WTC11 (cell line): Measurements from ENCODE around the gene GABPB2. TPM values are rescaled to one million over a fixed set of nuclear protein-coding genes. Genes with fewer than 3 reads are reported as not detected.
A peak's percentile ranks its signal among the peaks of the same experiment; 100 is the strongest.

Experiments used
- ATAC-seq: fragments of 200-7000 bp; cut with Tn5 transposase; 2 replicates; pipeline ENCODE4 v1.10.0; 2021; ENCODE audit warnings: mild to moderate bottlenecking, moderate library complexity
- CTCF ChIA-PET: fragments of 300-600 bp; sonication (Branson Sonifier 250); formaldehyde crosslinking; loops from one replicate; lab custom pipeline; 2021; ENCODE audit warnings: antibody characterized with exemption; lab: Charles Lee
- POLR2A ChIA-PET: fragments of 350-600 bp; sonication (Branson Sonifier 250); formaldehyde crosslinking; loops from one replicate; lab custom pipeline; 2021; ENCODE audit warnings: antibody characterized with exemption; lab: Charles Lee
- DNase-seq: peaks from one replicate; pipeline ENCODE4 v3.0.0; 2021; ENCODE audit warnings: low spot score
- H3K27ac Mint-ChIP-seq: 2 replicates; pipeline ENCODE4 v1.8.0; 2021; ENCODE audit warnings: mixed read lengths
- H3K27me3 Mint-ChIP-seq: 2 replicates; pipeline ENCODE4 v1.8.0; 2021; ENCODE audit warnings: low read depth, mild to moderate bottlenecking, moderate library complexity, mixed read lengths
- H3K36me3 Mint-ChIP-seq: 2 replicates; pipeline ENCODE4 v1.8.0; 2021; ENCODE audit warnings: mixed read lengths
- H3K4me1 Mint-ChIP-seq: 2 replicates; pipeline ENCODE4 v1.8.0; 2022; ENCODE audit warnings: mixed read lengths
- H3K4me3 Mint-ChIP-seq: 2 replicates; pipeline ENCODE4 v1.8.0; 2021; ENCODE audit warnings: mild to moderate bottlenecking, moderate library complexity, mixed read lengths
- H3K9me3 Mint-ChIP-seq: 2 replicates; pipeline ENCODE4 v1.8.0; 2021; ENCODE audit warnings: mixed read lengths
- ATF1 ChIP-seq: sonication (generic); formaldehyde crosslinking; IDR thresholded peaks from 2 replicates; pipeline ENCODE4 v1.8.1; 2023; ENCODE audit warnings: mild to moderate bottlenecking, moderate library complexity, missing genetic modification reagents
- CREM ChIP-seq: sonication (generic); formaldehyde crosslinking; IDR thresholded peaks from 2 replicates; pipeline ENCODE4 v1.8.1; 2022; ENCODE audit warnings: mild to moderate bottlenecking, missing genetic modification reagents, moderate library complexity
- ELF4 ChIP-seq: sonication (generic); formaldehyde crosslinking; IDR thresholded peaks from 2 replicates; pipeline ENCODE4 v1.8.1; 2022; ENCODE audit warnings: low read depth, mild to moderate bottlenecking, moderate library complexity, missing genetic modification reagents
- ETV6 ChIP-seq: sonication (generic); formaldehyde crosslinking; IDR thresholded peaks from 2 replicates; pipeline ENCODE4 v1.8.1; 2022; ENCODE audit warnings: mild to moderate bottlenecking, missing genetic modification reagents
- FOXP1 ChIP-seq: sonication (generic); formaldehyde crosslinking; IDR thresholded peaks from 2 replicates; pipeline ENCODE4 v1.8.0; 2022; ENCODE audit warnings: missing genetic modification reagents, mild to moderate bottlenecking, moderate library complexity, borderline replicate concordance
- JUN ChIP-seq: sonication (generic); formaldehyde crosslinking; IDR thresholded peaks from 2 replicates; pipeline ENCODE4 v1.8.0; 2023; ENCODE audit warnings: mild to moderate bottlenecking, missing genetic modification reagents
- NFYB ChIP-seq: sonication (generic); formaldehyde crosslinking; conservative IDR thresholded peaks from 2 replicates; pipeline ENCODE4 v1.8.0; 2022; ENCODE audit warnings: low read depth, missing genetic modification reagents
- SMAD4 ChIP-seq: sonication (generic); formaldehyde crosslinking; IDR thresholded peaks from 2 replicates; pipeline ENCODE4 v1.8.0; 2022; ENCODE audit warnings: mild to moderate bottlenecking, missing genetic modification reagents
- STAT6 ChIP-seq: sonication (generic); formaldehyde crosslinking; conservative IDR thresholded peaks from 2 replicates; pipeline ENCODE4 v1.8.1; 2023; ENCODE audit warnings: mild to moderate bottlenecking, low read depth, missing genetic modification reagents, moderate library complexity
- ZBTB43 ChIP-seq: sonication (generic); formaldehyde crosslinking; IDR thresholded peaks from 2 replicates; pipeline ENCODE4 v1.8.1; 2023; ENCODE audit warnings: mild to moderate bottlenecking, missing genetic modification reagents
- ZNF232 ChIP-seq: sonication (generic); formaldehyde crosslinking; IDR thresholded peaks from 2 replicates; pipeline ENCODE4 v1.8.0; 2022; ENCODE audit warnings: mild to moderate bottlenecking, missing genetic modification reagents
- ZNF671 ChIP-seq: fragments of 250-450 bp; sonication (Bioruptor Pico); IDR thresholded peaks from 2 replicates; pipeline ENCODE4 v1.8.0; 2021; ENCODE audit warnings: mild to moderate bottlenecking
- total RNA-seq: library from RNA; stranded (reverse); gene quantifications from 3 replicates; pipeline ENCODE4 v1.2.3, GENCODE V29; 2021
- TF ChIP-seq, protein P1 (sequence below): sonication (generic); formaldehyde crosslinking; IDR thresholded peaks from 2 replicates; pipeline ENCODE4 v1.8.0; 2023; ENCODE audit warnings: missing genetic modification reagents, mild to moderate bottlenecking, borderline replicate concordance
- TF ChIP-seq, protein P2 (sequence below): sonication (generic); formaldehyde crosslinking; IDR thresholded peaks from 2 replicates; pipeline ENCODE4 v1.8.1; 2022; ENCODE audit warnings: low read depth, mild to moderate bottlenecking, moderate library complexity, missing genetic modification reagents, borderline replicate concordance
- TF ChIP-seq, protein P3 (sequence below): fragments of 250-450 bp; sonication (Bioruptor Pico); conservative IDR thresholded peaks from 2 replicates; pipeline ENCODE4 v1.9.0; 2021; ENCODE audit warnings: mild to moderate bottlenecking

GABPB2 gene
- total RNA-seq, 1 experiment from 2014 or later = 1.7 TPM

GRCh38 chr1:151059109-151060006 lies 11.2 kb upstream of the GABPB2 start, which contains the start of gene CDC42SE1 (continued):
- TF ChIP-seq, protein P1, sequence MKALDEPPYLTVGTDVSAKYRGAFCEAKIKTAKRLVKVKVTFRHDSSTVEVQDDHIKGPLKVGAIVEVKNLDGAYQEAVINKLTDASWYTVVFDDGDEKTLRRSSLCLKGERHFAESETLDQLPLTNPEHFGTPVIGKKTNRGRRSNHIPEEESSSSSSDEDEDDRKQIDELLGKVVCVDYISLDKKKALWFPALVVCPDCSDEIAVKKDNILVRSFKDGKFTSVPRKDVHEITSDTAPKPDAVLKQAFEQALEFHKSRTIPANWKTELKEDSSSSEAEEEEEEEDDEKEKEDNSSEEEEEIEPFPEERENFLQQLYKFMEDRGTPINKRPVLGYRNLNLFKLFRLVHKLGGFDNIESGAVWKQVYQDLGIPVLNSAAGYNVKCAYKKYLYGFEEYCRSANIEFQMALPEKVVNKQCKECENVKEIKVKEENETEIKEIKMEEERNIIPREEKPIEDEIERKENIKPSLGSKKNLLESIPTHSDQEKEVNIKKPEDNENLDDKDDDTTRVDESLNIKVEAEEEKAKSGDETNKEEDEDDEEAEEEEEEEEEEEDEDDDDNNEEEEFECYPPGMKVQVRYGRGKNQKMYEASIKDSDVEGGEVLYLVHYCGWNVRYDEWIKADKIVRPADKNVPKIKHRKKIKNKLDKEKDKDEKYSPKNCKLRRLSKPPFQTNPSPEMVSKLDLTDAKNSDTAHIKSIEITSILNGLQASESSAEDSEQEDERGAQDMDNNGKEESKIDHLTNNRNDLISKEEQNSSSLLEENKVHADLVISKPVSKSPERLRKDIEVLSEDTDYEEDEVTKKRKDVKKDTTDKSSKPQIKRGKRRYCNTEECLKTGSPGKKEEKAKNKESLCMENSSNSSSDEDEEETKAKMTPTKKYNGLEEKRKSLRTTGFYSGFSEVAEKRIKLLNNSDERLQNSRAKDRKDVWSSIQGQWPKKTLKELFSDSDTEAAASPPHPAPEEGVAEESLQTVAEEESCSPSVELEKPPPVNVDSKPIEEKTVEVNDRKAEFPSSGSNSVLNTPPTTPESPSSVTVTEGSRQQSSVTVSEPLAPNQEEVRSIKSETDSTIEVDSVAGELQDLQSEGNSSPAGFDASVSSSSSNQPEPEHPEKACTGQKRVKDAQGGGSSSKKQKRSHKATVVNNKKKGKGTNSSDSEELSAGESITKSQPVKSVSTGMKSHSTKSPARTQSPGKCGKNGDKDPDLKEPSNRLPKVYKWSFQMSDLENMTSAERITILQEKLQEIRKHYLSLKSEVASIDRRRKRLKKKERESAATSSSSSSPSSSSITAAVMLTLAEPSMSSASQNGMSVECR (CRISPR knock-in tag) = peak; percentile 47; the same call in 1 of the 2 replicates
- no peak for TF ChIP-seq STAT6 (CRISPR knock-in tag)
- no peak for TF ChIP-seq ZNF671
- TF ChIP-seq, protein P2, sequence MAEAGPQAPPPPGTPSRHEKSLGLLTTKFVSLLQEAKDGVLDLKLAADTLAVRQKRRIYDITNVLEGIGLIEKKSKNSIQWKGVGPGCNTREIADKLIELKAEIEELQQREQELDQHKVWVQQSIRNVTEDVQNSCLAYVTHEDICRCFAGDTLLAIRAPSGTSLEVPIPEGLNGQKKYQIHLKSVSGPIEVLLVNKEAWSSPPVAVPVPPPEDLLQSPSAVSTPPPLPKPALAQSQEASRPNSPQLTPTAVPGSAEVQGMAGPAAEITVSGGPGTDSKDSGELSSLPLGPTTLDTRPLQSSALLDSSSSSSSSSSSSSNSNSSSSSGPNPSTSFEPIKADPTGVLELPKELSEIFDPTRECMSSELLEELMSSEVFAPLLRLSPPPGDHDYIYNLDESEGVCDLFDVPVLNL (CRISPR knock-in tag) = no peak
- TF ChIP-seq ZBTB43 = no peak
- TF ChIP-seq JUN = 0 out of 2 replicates have a peak, but pooled peaks have one; percentile 65
- TF ChIP-seq, protein P3, sequence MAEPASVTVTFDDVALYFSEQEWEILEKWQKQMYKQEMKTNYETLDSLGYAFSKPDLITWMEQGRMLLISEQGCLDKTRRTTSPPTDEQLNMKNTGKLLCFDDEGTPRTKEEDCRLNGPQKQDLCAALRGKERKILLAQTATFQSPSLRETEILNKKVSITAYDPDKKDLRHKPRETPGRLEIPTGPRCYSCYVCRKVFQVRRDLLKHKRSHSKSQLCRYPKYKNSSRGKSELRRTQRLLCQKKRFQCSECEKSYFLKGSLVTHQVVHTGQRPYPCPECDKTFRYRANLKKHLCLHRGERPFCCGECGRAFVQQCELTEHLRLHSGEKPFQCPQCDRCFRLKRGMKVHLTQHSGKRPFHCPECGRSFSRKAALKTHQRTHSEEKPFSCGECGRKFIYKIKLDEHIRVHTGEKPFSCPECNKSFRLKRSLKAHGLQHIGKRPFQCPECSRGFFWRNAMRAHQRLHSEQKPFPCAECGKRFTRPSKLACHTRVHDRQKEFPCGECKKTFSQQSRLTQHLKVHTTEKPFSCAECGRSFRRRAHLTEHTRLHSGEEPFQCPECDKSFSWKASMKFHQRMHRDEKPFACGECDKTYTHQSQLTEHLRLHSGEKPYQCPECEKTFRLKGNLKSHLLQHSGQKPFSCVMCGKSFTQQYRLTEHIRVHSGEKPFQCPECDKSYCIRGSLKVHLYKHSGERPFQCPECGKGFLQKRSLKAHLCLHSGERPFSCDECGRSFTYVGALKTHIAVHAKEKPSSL (CRISPR knock-in tag) = no peak
- peak; percentile 27; the same call in 1 of the 2 replicates for TF ChIP-seq FOXP1 (CRISPR knock-in tag)

DNA sequence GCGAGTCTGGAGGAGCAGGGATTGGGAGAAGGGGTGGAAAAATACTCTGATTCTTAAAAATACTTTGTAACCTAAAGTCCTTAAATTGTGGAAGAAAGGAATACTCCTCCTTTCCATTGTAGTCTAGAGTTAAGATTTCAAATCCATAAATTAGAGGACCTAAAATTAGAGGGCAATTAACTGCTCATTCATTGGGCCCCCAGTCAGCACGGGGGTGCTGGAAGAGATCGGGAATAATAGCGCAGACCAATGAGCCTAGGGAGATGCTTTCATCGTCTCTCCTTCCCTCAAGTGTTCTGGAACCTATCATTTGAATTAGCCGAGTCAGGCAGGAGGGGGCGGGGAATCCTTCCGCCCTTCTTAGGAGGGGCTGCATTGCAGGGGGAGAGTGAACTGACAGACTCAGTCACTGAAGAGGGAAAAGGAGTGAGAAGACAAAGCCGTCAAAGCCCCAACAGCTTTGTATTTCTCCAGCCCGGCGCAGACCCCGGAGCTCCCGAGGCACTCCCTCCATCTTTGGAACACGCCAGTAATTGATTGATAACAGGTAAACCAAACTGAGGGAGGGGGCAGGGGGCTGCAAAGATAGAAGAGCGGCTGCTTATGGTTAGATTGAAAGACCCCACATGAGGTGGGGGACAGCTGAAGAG lies 10.4 kb upstream of the GABPB2 start, which contains the start of gene MLLT11:
MLLT11 (plus strand) TSS at position 391 of the 650 bp plus-strand sequence. CDS start 6,828 bp downstream, outside the sequence.
- no peaks in the 10 kb centered on the region for H3K27me3 Mint-ChIP-seq
- H3K36me3 Mint-ChIP-seq = peaks cover 22% of the 10 kb centered on the region
- ChIA-PET CTCF (interaction anchor here (0.5 to 6.5 kb wide), 14 partner anchors 9 to 105 kb away, joined by 3 to 43 read pairs (median 6); partner anchors contain the start of genes BNIPL, C1orf56, GABPB2 and LYSMD1), POLR2A (interaction anchor here (1.3 to 2.3 kb wide), 4 partner anchors 11 to 105 kb away, joined by 3 to 13 read pairs (median 5); partner anchors contain the start of genes ANXA9 and LYSMD1)
- TF ChIP-seq, protein P2 (CRISPR knock-in tag) = no peak
- TF ChIP-seq ETV6 (peak; percentile 51; the same call in 1 of the 2 replicates), SMAD4 (CRISPR knock-in tag) (no peak), ATF1 (CRISPR knock-in tag) (no peak), ELF4 (CRISPR knock-in tag) (no peak), NFYB (CRISPR knock-in tag) (no peak), CREM (no peak), ZNF232 (CRISPR knock-in tag) (0 out of 2 replicates have a peak, but pooled peaks have one; percentile 23)
- TF ChIP-seq, protein P3 (CRISPR knock-in tag) = no peak
- DNase-seq (peak; percentile 79), ATAC-seq (peak; percentile 62)
- H3K9me3 Mint-ChIP-seq = no peaks in the 10 kb centered on the region
- peaks cover 51% of the 10 kb centered on the region for H3K4me1 Mint-ChIP-seq
- H3K4me3 Mint-ChIP-seq = peak within 1 kb of the TSS; percentile 79
- peak within 1 kb of the TSS; percentile 81 for H3K27ac Mint-ChIP-seq
